DMS53 treated with DMSO at 0.1 percent for 48 hours (cell line): Measurements from ENCODE around the gene ZIC2.
"Not testable (repeated sequence)": the region's sequence is repeated elsewhere in the genome, so short reads cannot be mapped to it uniquely, and the experiment has no call there.

Experiments used
- DNase-seq: peaks from one replicate; lab custom pipeline; 2025; ENCODE audit not compliant: unreplicated experiment; lab: John Stamatoyannopoulos, UW

The ZIC2 gene

DNA sequence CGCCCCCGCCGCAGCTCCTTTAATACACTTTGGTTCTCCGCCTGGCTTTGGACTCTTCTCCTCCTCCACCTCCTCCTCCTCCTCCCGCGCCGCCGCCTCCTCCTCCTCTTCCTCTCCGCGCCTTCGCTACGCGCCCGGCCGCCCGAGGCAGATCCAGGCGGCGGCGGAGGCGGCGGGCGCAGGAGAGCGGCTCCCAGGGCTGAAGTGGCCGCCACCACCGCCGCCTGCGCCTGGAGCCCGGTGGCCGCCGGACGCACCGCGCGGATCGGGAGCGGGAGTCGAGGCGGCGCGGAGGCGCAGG is at the start of gene ZIC2:
Gene ZIC2, plus strand, starts transcription at position 50 of the 301 bp plus-strand sequence. CDS start 281 bp downstream, outside the sequence.
- no peak for DNase-seq

DNA sequence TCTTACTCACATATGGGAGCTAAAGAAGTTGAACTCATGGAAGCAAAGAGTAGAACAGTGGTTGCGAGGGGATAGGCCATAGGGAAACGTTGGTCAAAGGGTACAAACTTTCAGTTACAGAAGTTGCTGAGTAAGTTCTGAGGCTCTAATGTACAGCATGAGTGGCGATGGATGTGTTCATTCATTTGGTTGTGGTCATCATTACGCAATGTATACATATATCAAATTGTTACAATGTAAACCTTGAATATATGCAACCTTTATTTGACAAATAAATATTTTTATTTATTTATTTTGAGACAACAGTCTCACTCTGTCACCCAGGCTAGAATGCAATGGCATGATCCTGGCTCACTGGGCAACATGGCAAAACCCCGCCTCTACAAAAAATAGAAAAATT is 48.7 kb upstream of the ZIC2 start:
- DNase-seq: no peak

DNA sequence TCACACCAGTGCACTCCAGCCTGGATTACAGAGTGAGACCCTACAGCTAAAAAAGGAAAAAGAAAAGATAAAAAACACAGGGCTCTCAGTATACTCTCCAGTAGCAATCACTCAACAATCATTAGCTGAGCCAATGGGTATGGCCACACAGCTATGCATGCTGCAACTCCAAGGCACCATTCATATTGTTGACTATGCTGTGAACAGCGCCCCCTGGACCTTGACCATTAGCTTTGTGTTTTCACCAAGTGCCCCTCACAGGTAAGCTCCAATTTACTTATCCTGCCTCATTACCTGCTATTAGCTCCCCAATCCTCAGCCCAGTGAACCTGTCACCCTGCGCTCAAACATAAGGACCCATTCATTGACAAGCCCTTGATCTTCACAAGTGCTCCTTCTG is 45.8 kb upstream of the ZIC2 start:
- no peak for DNase-seq

- DNase-seq: no peak
Measured at GRCh38 chr13:99938635-99939034, 42.9 kb upstream of the ZIC2 start.

DNA sequence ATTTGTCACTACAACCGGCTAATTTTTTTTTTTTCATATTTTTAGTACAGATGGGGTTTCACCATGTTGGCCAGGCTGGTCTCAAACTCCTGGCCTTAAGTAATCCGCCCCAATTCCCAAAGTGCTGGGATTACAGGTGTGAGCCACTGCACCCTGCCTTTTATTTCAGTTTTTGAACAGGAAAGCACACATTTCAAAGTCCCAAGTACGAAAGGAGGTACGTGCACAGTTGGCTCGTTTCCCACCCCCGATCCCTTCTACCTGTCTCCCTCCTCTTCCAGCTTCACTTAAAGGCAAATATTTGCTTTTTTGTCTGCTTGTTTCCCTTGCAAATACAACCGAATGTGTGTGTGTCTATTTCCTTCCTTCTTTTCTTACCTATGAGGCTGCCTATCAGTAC is 40.5 kb upstream of the ZIC2 start:
- DNase-seq: peak; percentile 12

GRCh38 chr13:99941911-99942310 is 39.7 kb upstream of the ZIC2 start:
- no peak for DNase-seq

- no peak for DNase-seq
Measured at GRCh38 chr13:99944102-99944501, 37.5 kb upstream of the ZIC2 start.

GRCh38 chr13:99944606-99945005 is 37.0 kb upstream of the ZIC2 start:
- no peak for DNase-seq

GRCh38 chr13:99945515-99945914 is 36.1 kb upstream of the ZIC2 start:
- DNase-seq: not testable (repeated sequence)

- no peak for DNase-seq
Measured at GRCh38 chr13:99947666-99948065, 33.9 kb upstream of the ZIC2 start.

DNA sequence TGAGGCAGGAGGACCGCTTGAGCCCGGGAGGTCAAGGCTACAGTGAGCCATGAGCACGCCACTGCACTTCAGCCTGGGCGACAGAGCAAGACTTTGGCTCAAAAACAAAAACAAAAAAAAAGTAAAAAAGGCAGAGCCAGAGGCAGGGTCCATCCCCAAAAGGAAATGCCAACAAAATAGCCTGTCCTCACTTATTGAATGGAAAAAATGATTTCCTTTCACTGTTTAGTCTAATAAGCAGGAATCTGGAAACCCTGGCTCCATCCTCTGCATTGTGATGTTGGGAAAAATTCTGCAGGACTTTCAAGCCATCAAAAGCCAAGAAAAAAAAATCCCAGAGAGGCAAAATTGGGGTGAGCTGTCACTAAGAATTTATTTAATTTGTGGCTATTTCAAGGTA is 33.2 kb upstream of the ZIC2 start:
- DNase-seq: no peak

DNA sequence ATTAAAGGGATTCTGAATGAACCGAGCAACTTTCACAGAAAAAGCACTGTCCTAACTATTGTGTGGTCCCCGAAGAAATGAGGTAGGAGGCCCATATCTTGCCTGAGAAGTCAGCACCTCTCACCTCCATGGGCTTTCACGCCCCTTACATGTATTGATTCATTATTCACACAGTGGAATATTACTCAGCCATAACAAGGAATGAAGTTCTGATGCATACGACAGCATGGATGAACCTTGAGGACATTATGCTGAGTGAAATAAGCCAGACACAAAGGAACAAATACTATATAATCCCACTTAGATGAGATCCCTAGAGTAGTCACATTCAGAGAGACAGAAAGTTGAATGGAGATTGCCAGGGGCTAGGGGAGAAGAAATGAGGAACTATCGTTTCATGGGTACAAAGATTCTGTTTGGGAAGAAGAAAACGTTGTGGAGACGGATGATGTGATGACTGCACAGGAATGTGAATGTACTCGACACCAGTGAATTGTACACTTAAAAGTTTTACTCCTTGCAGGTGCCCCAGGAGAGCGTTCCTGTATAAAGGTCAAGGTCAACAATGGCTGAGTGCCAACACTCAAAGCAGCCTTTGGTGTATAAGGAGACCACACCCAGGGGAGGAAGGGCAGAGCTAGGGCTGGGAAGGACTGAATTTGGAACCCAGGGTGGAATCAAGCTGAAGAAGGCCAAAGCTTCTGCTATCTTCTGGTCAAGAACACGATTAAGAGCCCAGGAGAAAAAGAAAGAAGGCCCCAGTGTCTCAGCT is 32.5 kb upstream of the ZIC2 start:
- DNase-seq: no peak

GRCh38 chr13:99949679-99950413 is 31.7 kb upstream of the ZIC2 start:
- no peak for DNase-seq

DNA sequence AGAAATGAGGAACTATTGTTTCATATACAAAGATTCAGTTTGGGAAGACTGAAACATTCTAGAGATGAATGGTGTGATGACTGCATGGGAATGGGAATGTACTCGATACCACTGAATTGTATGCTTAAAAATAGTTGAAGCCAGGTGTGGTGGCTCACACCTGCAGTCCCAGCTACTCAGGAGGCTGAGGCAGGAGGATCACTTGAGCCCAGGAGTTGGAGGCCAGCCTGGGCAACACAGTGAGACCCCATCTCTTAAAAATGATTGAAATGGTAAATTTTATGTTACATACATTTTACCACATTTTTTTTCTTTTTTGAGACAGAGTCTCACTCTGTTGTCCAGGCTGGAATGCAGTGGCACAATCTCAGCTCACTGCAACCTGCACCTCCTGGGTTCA is 29.9 kb upstream of the ZIC2 start:
- DNase-seq: not testable (repeated sequence)

DNA sequence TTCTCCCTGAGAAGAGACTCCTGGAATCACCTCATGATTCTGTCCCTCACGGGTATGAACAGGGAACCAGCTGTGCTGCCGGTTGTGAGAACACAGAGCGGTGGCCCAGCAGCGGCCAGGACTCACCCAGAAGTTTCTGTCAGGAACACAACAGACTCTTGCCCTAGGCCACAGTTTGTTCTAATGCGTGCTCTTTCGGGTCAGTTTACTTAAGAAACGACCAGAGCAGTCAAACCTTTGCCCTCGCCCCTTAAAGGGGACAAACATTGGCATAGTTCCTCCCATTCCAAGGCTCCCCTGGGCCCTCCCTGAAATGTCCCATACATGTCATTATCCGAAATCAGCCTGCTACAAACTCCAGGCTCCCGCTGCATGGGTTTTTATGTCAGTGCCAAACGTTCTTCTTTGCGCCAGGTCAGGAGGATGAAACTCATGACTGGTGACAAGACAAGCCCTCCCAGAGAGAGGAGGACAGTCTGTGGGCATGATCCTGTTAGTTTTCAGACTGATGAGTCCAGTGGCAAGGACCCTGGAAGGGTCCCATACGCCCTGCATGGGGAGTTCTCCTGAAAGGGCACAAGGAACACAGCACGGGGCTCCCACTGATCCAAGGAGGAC is 28.3 kb upstream of the ZIC2 start:
- no peak for DNase-seq

DNA sequence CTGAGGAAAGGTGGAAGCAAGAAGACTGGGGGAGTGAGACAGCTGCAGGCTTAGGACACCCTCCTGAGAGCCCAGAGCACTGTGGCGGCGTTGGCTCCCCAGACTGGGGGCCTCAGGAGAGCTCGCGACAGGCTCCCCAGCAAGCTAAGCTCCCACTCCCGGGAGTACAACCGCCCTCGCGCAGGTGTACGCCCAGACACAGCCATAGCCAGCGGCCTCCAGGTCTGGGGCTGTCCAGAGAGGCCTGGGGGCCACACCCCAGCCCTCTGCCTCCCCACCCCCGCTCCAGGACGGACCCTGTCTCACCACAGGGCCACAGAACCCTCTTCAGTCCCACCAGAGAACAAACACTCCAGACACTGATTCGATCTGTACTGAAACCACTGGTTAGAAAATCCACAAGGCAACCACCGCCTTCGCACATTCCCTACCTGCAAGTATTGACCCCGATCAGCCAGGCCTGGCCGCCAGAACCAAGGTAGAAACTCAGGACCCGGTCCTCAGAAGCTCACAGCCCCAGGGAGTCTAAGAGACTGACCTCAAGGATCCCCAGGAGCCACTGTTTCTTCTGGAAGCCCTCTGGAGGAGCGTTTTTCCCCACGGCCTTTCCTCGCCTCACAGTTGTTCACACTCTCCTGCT is 26.4 kb upstream of the ZIC2 start:
- no peak for DNase-seq

DNA sequence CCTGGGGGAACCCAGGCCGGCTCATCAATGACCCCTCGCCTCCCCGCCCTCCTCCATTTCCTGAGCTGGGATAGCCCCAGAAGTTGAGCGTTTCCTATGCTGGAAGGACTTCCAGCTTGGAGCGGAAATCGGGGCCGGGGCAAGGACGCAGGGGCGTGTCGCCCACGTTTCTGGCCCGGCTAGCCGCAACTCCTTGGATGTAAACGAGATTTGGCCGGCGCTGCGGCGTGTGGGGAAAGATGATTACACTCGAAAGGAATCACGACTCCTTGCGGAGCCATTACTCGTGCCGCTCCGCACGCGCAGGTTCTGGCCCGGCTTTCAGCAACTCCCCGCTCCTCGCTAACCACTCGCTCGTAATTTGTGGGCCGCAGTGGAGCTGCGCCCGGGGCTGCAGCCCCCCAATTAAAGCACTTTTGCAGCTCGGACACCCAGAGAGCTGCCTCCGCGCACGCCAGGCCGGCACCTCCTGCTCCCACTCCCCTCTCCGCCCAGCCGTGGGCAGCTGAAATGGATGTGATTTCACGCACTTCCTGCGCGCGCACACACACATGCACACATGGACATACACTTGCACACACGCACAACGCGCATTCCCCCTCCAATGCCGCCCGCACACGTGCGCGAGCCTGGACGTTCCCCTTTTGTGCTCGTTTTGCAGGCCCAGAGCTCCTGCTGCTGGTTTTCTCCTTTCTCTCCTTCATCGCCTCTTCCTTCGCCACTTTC is 25.7 kb upstream of the ZIC2 start:
- no peak for DNase-seq

GRCh38 chr13:99956473-99957349 is 24.9 kb upstream of the ZIC2 start:
- DNase-seq: no peak

GRCh38 chr13:99958406-99959126 is 23.0 kb upstream of the ZIC2 start:
- no peak for DNase-seq
